DLD1 (cell line): ENCODE data around the gene FAM241A.
"Not testable (repeated sequence)": the region's sequence is repeated elsewhere in the genome, so short reads cannot be mapped to it uniquely, and the experiment has no call there.

Experiments
- in situ Hi-C: cut with HindIII; loops from 2 replicates; pipeline ENCODE4 v1.10.0; 2017; ENCODE audit warnings: low sequenced_read_pairs

FAM241A gene

GRCh38 chr4:112136551-112136950 is 8.7 kb upstream of the FAM241A start:
- in situ Hi-C loops: no loop called here

DNA sequence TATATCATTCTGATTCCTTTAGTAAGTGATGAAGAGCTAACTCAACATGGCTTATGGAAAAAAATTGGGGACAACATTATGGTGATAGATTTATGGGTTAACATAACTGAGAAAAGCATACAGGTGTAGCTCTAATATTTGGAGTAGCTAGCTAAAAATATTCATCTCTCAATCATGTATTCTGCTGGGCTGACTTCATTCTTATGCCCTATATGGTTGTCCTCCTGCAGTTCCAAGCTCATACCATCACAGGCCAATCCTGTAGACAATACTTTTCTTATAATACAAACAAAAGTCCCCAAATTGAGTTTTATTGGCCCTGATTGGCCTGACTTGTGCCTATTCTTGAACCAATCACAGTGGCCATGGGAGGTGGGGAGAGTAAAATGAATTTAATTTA is 6.7 kb upstream of the FAM241A start:
- in situ Hi-C loops: no loop called here

DNA sequence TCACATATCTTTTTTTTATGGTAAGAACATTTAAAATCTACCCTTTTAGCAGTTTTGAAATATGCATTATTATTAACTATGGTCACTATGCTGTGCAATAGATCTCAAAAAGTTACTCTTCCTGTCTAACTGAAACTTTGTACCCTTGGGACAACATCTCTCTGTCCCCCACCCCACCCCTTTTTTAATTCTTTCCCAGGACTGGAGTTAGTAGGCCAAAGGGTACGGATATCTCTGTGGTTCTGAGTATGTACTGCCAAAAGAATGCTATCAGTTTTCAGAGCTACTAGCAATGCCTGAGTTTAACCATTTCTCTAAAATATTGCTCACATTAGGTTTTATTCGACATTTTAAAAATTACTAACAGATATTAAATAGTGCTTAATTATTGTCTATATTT is 4.7 kb upstream of the FAM241A start:
- in situ Hi-C loops: no loop called here

DNA sequence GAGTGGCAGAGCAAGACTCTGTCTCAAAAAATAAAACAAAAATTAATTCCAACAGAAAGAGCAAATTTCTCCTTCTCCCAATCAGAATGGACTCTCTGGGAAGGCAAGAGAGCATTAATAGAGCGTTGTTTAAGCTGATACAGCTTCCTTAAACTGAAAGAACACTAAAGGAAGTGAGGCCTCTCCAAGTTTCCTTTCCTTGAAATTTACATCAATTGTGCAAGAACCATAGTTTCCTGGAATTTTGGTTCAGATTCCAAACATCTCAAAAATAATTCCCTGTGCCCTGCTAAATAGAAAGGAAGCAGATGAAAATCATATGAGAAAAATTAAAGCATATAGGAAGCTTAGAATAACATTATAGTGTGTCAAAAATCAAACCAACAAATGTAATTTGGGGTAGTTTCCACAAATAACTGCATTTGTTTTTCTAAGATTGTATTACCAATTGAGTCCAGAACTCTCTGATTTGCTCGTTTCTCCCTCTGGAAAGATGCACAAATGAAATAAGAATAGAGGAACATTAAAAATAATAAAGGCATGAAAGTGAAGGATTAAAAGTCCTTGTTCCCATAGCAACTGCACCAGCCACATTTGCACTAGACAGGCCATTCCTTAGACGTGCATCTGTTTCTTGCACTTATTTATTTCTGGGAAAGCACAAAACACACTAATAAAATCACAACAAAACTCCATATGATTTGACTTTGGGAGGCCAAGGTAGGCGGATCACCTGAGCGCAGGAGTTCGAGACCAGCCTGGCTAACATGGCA is 3.7 kb upstream of the FAM241A start:
- in situ Hi-C loops: no loop called here

GRCh38 chr4:112142182-112142581 is 3.1 kb upstream of the FAM241A start:
- in situ Hi-C loops: no loop called here

- in situ Hi-C loops: no loop called here
These were observed 1.5 kb upstream of the FAM241A start for GRCh38 chr4:112143781-112144180.

- in situ Hi-C loops: no loop called here
These were observed 518 bp upstream of the FAM241A start for GRCh38 chr4:112144546-112145325.

- in situ Hi-C loops: no loop called here
These were observed 692 bp downstream of the FAM241A start for GRCh38 chr4:112145790-112146501.

- in situ Hi-C loops: no loop called here
These were observed 1.2 kb downstream of the FAM241A start for GRCh38 chr4:112146502-112146813.

DNA sequence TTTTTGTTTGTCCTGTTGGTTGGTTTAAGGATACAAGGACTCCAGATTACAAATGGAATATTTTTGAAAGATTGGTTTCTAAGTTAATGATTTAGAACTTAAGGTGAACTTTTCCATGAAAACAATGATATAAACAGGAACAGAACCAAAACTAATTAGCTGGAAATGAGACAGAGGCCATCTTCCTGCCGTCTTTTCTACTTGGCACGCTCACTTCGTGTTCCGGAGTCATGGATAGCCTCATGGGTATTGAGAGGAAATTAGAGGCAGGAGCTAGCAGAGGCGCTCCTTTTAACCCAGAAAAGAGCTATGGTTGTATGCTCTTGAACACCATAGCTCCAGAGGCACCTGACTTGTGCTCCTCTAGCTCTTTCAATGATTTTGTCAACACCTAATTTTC is 2.4 kb downstream of the FAM241A start:
- in situ Hi-C loops: no loop called here

- in situ Hi-C loops: no loop called here
These were observed 5.7 kb downstream of the FAM241A start for GRCh38 chr4:112150920-112151319.

- in situ Hi-C loops: no loop called here
These were observed 7.3 kb downstream of the FAM241A start for GRCh38 chr4:112152521-112152920.

DNA sequence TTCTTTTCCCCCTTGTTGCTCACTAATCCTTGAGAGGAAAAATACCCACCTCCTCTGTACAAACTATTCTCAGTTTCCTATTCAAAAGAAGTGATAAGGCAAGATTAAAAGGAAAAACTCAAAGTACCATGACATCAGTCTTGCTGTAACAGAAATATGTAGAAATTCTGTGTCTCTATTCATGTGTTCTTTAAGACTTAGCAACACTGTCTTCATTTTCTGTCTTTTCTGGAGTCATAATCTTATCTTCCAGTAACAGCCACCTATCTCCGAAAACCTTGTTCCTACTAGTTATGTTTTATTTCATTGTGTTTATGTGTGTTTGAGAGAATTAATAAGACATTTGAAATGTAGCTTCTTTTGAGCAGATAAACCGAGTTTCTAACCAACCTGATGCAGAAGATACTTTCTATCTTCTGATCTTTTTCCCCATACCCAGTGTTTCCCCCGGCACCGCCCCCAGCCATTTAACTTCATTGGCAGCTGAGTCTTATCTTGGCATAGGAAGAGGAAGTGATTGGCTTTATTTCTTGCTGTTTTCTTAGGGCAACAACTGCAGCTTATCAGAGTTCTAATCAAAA is 8.0 kb downstream of the FAM241A start:
- in situ Hi-C loops: no loop called here

GRCh38 chr4:112156112-112156511 is 10.9 kb downstream of the FAM241A start:
- in situ Hi-C loops: no loop called here

GRCh38 chr4:112156553-112156952 is 11.3 kb downstream of the FAM241A start:
- in situ Hi-C loops: no loop called here

DNA sequence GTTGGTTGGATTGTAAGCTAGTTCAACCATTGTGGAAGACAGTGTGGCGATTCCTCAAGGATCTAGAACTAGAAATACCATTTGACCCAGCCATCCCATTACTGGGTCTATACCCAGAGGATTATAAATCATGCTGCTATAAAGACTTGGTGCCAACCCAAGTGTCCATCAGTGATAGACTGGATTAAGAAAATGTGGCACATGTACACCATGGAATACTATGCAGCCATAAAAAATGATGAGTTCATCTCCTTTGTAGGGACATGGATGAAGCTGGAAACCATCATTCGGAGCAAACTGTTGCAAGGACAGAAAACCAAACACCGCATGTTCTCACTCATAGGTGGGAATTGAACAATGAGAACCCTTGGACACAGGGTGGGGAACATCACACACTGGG is 18.5 kb downstream of the FAM241A start:
- in situ Hi-C loops: not testable (repeated sequence)

- in situ Hi-C loops: no loop called here
These were observed 22.5 kb downstream of the FAM241A start for GRCh38 chr4:112167794-112168193.

- in situ Hi-C loops: no loop called here
These were observed 23.7 kb downstream of the FAM241A start for GRCh38 chr4:112168719-112169500.

DNA sequence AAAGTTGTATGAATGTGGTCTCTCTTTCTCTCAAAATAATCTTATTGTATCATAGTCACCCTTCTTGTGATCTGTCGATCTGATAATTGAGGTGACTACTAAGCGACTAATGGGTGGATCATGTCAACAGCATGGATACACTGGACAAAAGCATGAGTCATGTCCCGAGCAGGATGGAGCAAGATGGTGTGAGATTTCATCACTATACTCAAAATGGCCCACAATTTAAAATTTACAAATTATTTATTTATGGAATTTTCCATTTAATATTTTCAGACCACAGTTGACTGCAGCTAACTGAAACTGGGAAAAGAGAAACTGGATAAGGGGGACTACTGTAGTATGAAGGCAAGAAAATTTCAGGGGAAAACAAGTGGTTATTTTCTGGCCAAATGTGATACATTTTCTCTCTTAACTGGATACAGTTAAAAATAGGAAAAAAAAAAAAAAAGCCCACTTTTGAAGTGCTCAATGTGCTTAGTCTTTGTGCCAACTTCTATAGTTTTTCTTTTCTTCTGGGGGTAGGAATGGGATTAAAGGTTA is 25.3 kb downstream of the FAM241A start:
- in situ Hi-C loops: no loop called here

GRCh38 chr4:112171051-112171763 is 26.0 kb downstream of the FAM241A start:
- in situ Hi-C loops: not testable (repeated sequence)
